ENCODE data around the gene C2orf74. TPM values are rescaled to one million over a fixed set of nuclear protein-coding genes. Genes with fewer than 3 reads are reported as not detected.
A peak's percentile ranks its signal among the peaks of the same experiment; 100 is the strongest.
"Not testable (repeated sequence)": the region's sequence is repeated elsewhere in the genome, so short reads cannot be mapped to it uniquely, and the experiment has no call there.

C2orf74 gene
- total RNA-seq, 1 donor from 2014 or later = 17.4 TPM

GRCh38 chr2:61144697-61145268 is 17.2 kb upstream of the C2orf74 start:
- TF ChIP-seq CTCF (IDR thresholded peaks at IDR 0.05) = no peak
- Histone ChIP-seq H3K27ac (peak overlapping the region; percentile 86), H3K36me3 (peaks cover 17% of the 10 kb centered on the region), H3K4me3 (peak overlapping the region; percentile 73), H3K9me3 (no peaks in the 10 kb centered on the region), H3K27me3 (ENCODE audit: low read depth) (no peaks in the 10 kb centered on the region), H3K4me1 (peaks cover 6% of the 10 kb centered on the region)
- ATAC-seq (peak; percentile 99), DNase-seq (peak; percentile 97)
- intact Hi-C loops (cut with DNase I) = no loop called here

DNA sequence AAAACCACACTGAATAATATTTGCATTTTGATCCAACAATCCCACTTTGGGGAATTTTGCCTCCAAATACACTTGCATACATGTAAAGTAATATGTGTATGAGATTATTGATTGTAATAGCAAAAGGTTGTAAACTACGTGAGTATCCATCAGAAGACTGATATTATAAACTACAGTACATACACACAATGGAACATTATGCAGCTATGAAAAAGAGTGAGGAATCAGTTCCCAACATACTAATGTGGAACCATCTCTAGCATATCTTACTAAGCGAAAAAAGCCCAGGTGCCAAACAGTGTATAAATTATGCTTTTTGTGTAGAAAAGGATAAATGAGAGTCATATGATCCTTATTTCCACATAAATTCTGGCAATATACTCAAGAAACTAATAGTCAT is 16.0 kb upstream of the C2orf74 start:
- DNase-seq (no peak), ATAC-seq (no peak)
- Histone ChIP-seq H3K27ac (no peak overlapping the region), H3K9me3 (no peaks in the 10 kb centered on the region), H3K36me3 (peaks cover 24% of the 10 kb centered on the region), H3K4me1 (peaks cover 6% of the 10 kb centered on the region), H3K4me3 (peak overlapping the region; percentile 73), H3K27me3 (ENCODE audit: low read depth) (no peaks in the 10 kb centered on the region)
- TF ChIP-seq CTCF (IDR thresholded peaks at IDR 0.05) = no peak
- intact Hi-C loops (cut with DNase I) = no loop called here

GRCh38 chr2:61148091-61148490 is 13.9 kb upstream of the C2orf74 start:
- not testable (repeated sequence) for H3K27ac ChIP-seq

GRCh38 chr2:61149074-61149473 is 12.9 kb upstream of the C2orf74 start:
- intact Hi-C loops (cut with DNase I) = no loop called here
- no peaks in the 10 kb centered on the region for H3K27me3 ChIP-seq (ENCODE audit: low read depth)
- peaks cover 24% of the 10 kb centered on the region for H3K36me3 ChIP-seq
- H3K4me3 ChIP-seq = no peak overlapping the region
- TF ChIP-seq CTCF (IDR thresholded peaks at IDR 0.05) = no peak
- no peak for ATAC-seq
- DNase-seq = no peak
- peaks cover 6% of the 10 kb centered on the region for H3K4me1 ChIP-seq
- no peaks in the 10 kb centered on the region for H3K9me3 ChIP-seq
- H3K27ac ChIP-seq = no peak overlapping the region

More at GRCh38 chr2:61148091-61148490, 13.9 kb upstream of the C2orf74 start:
- H3K27me3 ChIP-seq (ENCODE audit: low read depth); DNase-seq; H3K4me3 ChIP-seq; ATAC-seq; intact Hi-C loops (cut with DNase I); H3K4me1 ChIP-seq; H3K9me3 ChIP-seq: not testable (repeated sequence)
- peaks cover 24% of the 10 kb centered on the region for H3K36me3 ChIP-seq

DNA sequence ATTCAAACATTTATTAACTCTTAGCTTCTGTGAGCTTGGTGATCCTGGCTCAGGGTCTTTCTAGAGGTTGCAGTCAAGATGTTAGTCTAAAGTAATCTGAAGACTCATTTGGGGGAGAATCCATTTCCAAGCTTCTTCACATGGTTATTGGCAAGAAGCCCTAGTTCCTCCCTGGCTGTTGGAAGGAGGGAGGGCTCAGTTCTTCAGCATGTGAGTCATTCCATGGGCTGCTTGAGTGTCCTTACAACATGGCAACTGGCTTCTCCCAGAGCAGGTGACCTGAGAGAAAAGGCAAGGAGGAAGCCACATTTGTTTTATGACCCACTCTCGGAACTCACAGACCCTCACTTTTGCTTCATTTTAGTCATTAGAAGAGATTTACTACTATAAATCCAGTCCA is 10.6 kb upstream of the C2orf74 start:
- no peak for TF ChIP-seq CTCF (IDR thresholded peaks at IDR 0.05)
- Histone ChIP-seq H3K4me1 (no peaks in the 10 kb centered on the region), H3K36me3 (peaks cover 24% of the 10 kb centered on the region), H3K27me3 (ENCODE audit: low read depth) (no peaks in the 10 kb centered on the region), H3K4me3 (no peak overlapping the region), H3K9me3 (no peaks in the 10 kb centered on the region), H3K27ac (no peak overlapping the region)
- ATAC-seq (no peak), DNase-seq (no peak)
- intact Hi-C loops (cut with DNase I) = no loop called here

DNA sequence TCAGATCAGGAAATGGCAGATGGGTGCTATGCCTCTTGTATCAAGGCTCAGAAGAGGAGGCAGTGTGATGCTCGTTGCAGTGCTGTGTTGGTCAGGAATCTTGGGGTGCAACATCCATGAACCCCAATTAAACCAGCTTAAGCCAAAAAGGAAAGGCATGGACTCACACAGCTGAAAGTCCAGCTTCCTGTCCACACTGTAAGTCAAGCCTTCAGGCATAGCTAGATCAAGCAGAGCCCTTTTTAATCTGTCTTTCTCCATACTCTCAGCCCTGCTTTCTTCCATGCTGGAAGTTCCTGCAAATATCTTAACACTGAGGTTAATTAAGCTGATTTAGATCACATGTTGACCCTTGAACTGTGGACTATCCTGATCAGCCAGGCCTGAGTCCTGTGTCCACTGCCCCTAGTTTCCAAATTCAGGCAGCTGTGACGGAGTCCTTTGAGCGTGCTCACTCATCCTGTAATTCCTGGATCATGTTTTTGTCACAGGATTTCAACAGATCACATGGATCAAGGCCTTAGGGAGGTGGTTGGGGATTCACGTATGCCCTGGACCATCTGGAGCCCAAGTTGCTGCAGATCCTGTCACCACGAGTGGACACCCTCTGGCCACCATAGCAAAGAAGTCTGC is 4.5 kb upstream of the C2orf74 start:
- no peak for ATAC-seq
- Histone ChIP-seq H3K27ac (no peak overlapping the region), H3K9me3 (no peaks in the 10 kb centered on the region), H3K27me3 (ENCODE audit: low read depth) (no peaks in the 10 kb centered on the region), H3K4me1 (no peaks in the 10 kb centered on the region), H3K36me3 (peaks cover 15% of the 10 kb centered on the region), H3K4me3 (no peak overlapping the region)
- DNase-seq = no peak
- intact Hi-C loops (cut with DNase I) = no loop called here
- no peak for TF ChIP-seq CTCF (IDR thresholded peaks at IDR 0.05)
